ENCODE measurements around the gene SCLY.

GRCh38 chr2:238061315-238062202 is 758 bp downstream of the SCLY start:
- TF ChIP-seq CREB1 (IDR thresholded peaks at IDR 0.05; ENCODE audit: low read depth) (no peak), EGR1 (IDR thresholded peaks at IDR 0.05) (no peak), YY1 (IDR thresholded peaks at IDR 0.05; ENCODE audit: low read depth) (no peak), TCF12 (IDR thresholded peaks at IDR 0.05; ENCODE audit: low read depth) (no peak), NFIC (IDR thresholded peaks at IDR 0.05) (no peak), RAD21 (IDR thresholded peaks at IDR 0.05; ENCODE audit: low read depth) (no peak), MAX (IDR thresholded peaks at IDR 0.05) (peak; percentile 77), TAF1 (IDR thresholded peaks at IDR 0.05; ENCODE audit: low read depth) (no peak), CEBPB (IDR thresholded peaks at IDR 0.05) (no peak), USF1 (IDR thresholded peaks at IDR 0.05) (peak; percentile 48), EP300 (IDR thresholded peaks at IDR 0.05; ENCODE audit: borderline replicate concordance) (no peak), TEAD4 (IDR thresholded peaks at IDR 0.05) (no peak), ZBTB7A (IDR thresholded peaks at IDR 0.05; ENCODE audit: low read depth) (no peak), FOXM1 (IDR thresholded peaks at IDR 0.05; ENCODE audit: borderline replicate concordance, low read depth) (no peak)
